ENCODE data around the gene TBC1D1.
"Not testable (repeated sequence)": the region's sequence is repeated elsewhere in the genome, so short reads cannot be mapped to it uniquely, and the experiment has no call there.

The TBC1D1 gene

GRCh38 chr4:37908488-37909331 is 17.8 kb downstream of the TBC1D1 start:
- Histone ChIP-seq H3K27me3 (ENCODE audit: insufficient read depth, low read length) (no peaks in the 10 kb centered on the region), H3K9me3 (ENCODE audit: insufficient read depth, low read depth, low read length) (no peaks in the 10 kb centered on the region), H3K9ac (ENCODE audit: low read depth, low read length) (no peak overlapping the region), H3K4me3 (ENCODE audit: low read length) (no peak overlapping the region), H3K27ac (ENCODE audit: low read length) (no peak overlapping the region), H3K36me3 (ENCODE audit: insufficient read depth, low read depth, low read length) (no peaks in the 10 kb centered on the region), H3K4me1 (ENCODE audit: insufficient read depth, low read length) (no peaks in the 10 kb centered on the region)

- Histone ChIP-seq H3K27me3 (ENCODE audit: insufficient read depth, low read length) (no peaks in the 10 kb centered on the region), H3K27ac (ENCODE audit: low read length) (no peak overlapping the region), H3K9me3 (ENCODE audit: insufficient read depth, low read depth, low read length) (no peaks in the 10 kb centered on the region), H3K36me3 (ENCODE audit: insufficient read depth, low read depth, low read length) (no peaks in the 10 kb centered on the region), H3K4me1 (ENCODE audit: insufficient read depth, low read length) (no peaks in the 10 kb centered on the region), H3K9ac (ENCODE audit: low read depth, low read length) (no peak overlapping the region), H3K4me3 (ENCODE audit: low read length) (no peak overlapping the region)
Observed at GRCh38 chr4:37909332-37910090, 18.6 kb downstream of the TBC1D1 start.

DNA sequence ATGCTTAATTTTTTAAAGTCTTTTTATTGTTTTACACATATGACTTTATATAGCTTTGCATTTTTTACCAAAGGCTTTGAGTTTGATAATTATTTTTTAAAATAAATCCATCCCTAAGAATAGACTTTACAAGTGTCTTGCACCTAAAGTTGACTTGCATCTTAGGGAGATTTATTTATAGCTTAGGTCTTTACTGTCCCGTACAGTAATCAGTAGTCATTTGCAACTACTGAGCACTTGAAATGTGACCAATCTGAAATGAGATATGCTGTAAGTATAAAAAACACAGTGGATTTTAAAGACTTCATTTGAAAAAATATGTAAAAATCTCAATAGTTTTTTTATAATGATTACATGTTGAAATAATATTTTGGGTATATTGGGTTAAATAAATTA is 19.2 kb downstream of the TBC1D1 start:
- H3K36me3 ChIP-seq (ENCODE audit: insufficient read depth, low read depth, low read length) = no peaks in the 10 kb centered on the region
- no peak overlapping the region for H3K4me3 ChIP-seq (ENCODE audit: low read length)
- no peaks in the 10 kb centered on the region for H3K9me3 ChIP-seq (ENCODE audit: insufficient read depth, low read depth, low read length)
- H3K9ac ChIP-seq (ENCODE audit: low read depth, low read length) = no peak overlapping the region
- H3K27me3 ChIP-seq (ENCODE audit: insufficient read depth, low read length) = no peaks in the 10 kb centered on the region
- H3K4me1 ChIP-seq (ENCODE audit: insufficient read depth, low read length) = no peaks in the 10 kb centered on the region
- H3K27ac ChIP-seq (ENCODE audit: low read length) = no peak overlapping the region

DNA sequence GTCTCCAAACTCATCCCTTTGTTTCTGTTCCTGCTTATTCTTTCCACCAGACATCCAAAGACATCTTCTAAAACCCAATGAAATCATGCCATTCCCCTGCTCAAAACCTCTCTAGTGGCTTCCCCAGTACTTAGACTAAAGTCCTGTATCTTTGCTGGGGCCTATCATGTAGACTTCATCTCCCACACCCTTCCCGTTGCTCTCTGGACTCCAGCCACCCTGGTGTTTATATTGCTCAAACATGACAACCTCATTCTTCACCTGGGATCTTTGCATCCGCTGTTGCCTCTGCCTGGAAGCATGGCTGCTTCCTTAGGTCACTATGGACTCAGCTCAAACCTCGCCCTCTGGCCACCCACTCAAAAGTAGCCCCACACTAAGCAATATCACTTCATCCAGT is 23.7 kb downstream of the TBC1D1 start:
- no peaks in the 10 kb centered on the region for H3K36me3 ChIP-seq (ENCODE audit: insufficient read depth, low read depth, low read length)
- H3K4me1 ChIP-seq (ENCODE audit: insufficient read depth, low read length) = no peaks in the 10 kb centered on the region
- no peaks in the 10 kb centered on the region for H3K27me3 ChIP-seq (ENCODE audit: insufficient read depth, low read length)
- no peaks in the 10 kb centered on the region for H3K9me3 ChIP-seq (ENCODE audit: insufficient read depth, low read depth, low read length)
- no peak overlapping the region for H3K9ac ChIP-seq (ENCODE audit: low read depth, low read length)
- no peak overlapping the region for H3K4me3 ChIP-seq (ENCODE audit: low read length)
- no peak overlapping the region for H3K27ac ChIP-seq (ENCODE audit: low read length)

GRCh38 chr4:37917388-37917787 is 26.5 kb downstream of the TBC1D1 start:
- H3K27me3 ChIP-seq (ENCODE audit: insufficient read depth, low read length) = no peaks in the 10 kb centered on the region

GRCh38 chr4:37918653-37919052 is 27.8 kb downstream of the TBC1D1 start:
- Histone ChIP-seq H3K27me3 (ENCODE audit: insufficient read depth, low read length) (no peaks in the 10 kb centered on the region), H3K4me1 (ENCODE audit: insufficient read depth, low read length) (no peaks in the 10 kb centered on the region), H3K4me3 (ENCODE audit: low read length) (no peak overlapping the region), H3K9ac (ENCODE audit: low read depth, low read length) (no peak overlapping the region), H3K27ac (ENCODE audit: low read length) (no peak overlapping the region), H3K9me3 (ENCODE audit: insufficient read depth, low read depth, low read length) (no peaks in the 10 kb centered on the region), H3K36me3 (ENCODE audit: insufficient read depth, low read depth, low read length) (no peaks in the 10 kb centered on the region)

More at GRCh38 chr4:37917388-37917787, 26.5 kb downstream of the TBC1D1 start:
- H3K4me1 ChIP-seq (ENCODE audit: insufficient read depth, low read length) = no peaks in the 10 kb centered on the region
- no peak overlapping the region for H3K4me3 ChIP-seq (ENCODE audit: low read length)
- H3K27ac ChIP-seq (ENCODE audit: low read length) = no peak overlapping the region
- H3K36me3 ChIP-seq (ENCODE audit: insufficient read depth, low read depth, low read length) = no peaks in the 10 kb centered on the region
- H3K9ac ChIP-seq (ENCODE audit: low read depth, low read length) = no peak overlapping the region
- H3K9me3 ChIP-seq (ENCODE audit: insufficient read depth, low read depth, low read length) = no peaks in the 10 kb centered on the region

GRCh38 chr4:37922328-37922727 is 31.4 kb downstream of the TBC1D1 start:
- Histone ChIP-seq H3K27ac (ENCODE audit: low read length) (no peak overlapping the region), H3K36me3 (ENCODE audit: insufficient read depth, low read depth, low read length) (no peaks in the 10 kb centered on the region), H3K27me3 (ENCODE audit: insufficient read depth, low read length) (no peaks in the 10 kb centered on the region), H3K4me3 (ENCODE audit: low read length) (no peak overlapping the region), H3K9ac (ENCODE audit: low read depth, low read length) (no peak overlapping the region), H3K4me1 (ENCODE audit: insufficient read depth, low read length) (peaks cover 5% of the 10 kb centered on the region; the same call in 1 of the 2 replicates), H3K9me3 (ENCODE audit: insufficient read depth, low read depth, low read length) (no peaks in the 10 kb centered on the region)

- not testable (repeated sequence) for H3K27me3 ChIP-seq (ENCODE audit: insufficient read depth, low read length); H3K4me1 ChIP-seq (ENCODE audit: insufficient read depth, low read length); H3K27ac ChIP-seq (ENCODE audit: low read length); H3K36me3 ChIP-seq (ENCODE audit: insufficient read depth, low read depth, low read length); H3K9ac ChIP-seq (ENCODE audit: low read depth, low read length); H3K9me3 ChIP-seq (ENCODE audit: insufficient read depth, low read depth, low read length); H3K4me3 ChIP-seq (ENCODE audit: low read length)
Observed at GRCh38 chr4:37923089-37923488, 32.2 kb downstream of the TBC1D1 start.

- Histone ChIP-seq H3K27ac (ENCODE audit: low read length) (no peak overlapping the region), H3K4me1 (ENCODE audit: insufficient read depth, low read length) (peaks cover 7% of the 10 kb centered on the region; the same call in 1 of the 2 replicates), H3K9ac (ENCODE audit: low read depth, low read length) (no peak overlapping the region), H3K4me3 (ENCODE audit: low read length) (no peak overlapping the region), H3K9me3 (ENCODE audit: insufficient read depth, low read depth, low read length) (no peaks in the 10 kb centered on the region), H3K27me3 (ENCODE audit: insufficient read depth, low read length) (no peaks in the 10 kb centered on the region), H3K36me3 (ENCODE audit: insufficient read depth, low read depth, low read length) (no peaks in the 10 kb centered on the region)
Observed at GRCh38 chr4:37924946-37925345, 34.1 kb downstream of the TBC1D1 start.

- H3K9ac ChIP-seq (ENCODE audit: low read depth, low read length) = no peak overlapping the region
- H3K27ac ChIP-seq (ENCODE audit: low read length) = no peak overlapping the region
- peaks cover 7% of the 10 kb centered on the region; the same call in 1 of the 2 replicates for H3K4me1 ChIP-seq (ENCODE audit: insufficient read depth, low read length)
- H3K27me3 ChIP-seq (ENCODE audit: insufficient read depth, low read length) = no peaks in the 10 kb centered on the region
- no peaks in the 10 kb centered on the region for H3K9me3 ChIP-seq (ENCODE audit: insufficient read depth, low read depth, low read length)
- H3K4me3 ChIP-seq (ENCODE audit: low read length) = no peak overlapping the region
- no peaks in the 10 kb centered on the region for H3K36me3 ChIP-seq (ENCODE audit: insufficient read depth, low read depth, low read length)
Observed at GRCh38 chr4:37927434-37927833, 36.5 kb downstream of the TBC1D1 start.

DNA sequence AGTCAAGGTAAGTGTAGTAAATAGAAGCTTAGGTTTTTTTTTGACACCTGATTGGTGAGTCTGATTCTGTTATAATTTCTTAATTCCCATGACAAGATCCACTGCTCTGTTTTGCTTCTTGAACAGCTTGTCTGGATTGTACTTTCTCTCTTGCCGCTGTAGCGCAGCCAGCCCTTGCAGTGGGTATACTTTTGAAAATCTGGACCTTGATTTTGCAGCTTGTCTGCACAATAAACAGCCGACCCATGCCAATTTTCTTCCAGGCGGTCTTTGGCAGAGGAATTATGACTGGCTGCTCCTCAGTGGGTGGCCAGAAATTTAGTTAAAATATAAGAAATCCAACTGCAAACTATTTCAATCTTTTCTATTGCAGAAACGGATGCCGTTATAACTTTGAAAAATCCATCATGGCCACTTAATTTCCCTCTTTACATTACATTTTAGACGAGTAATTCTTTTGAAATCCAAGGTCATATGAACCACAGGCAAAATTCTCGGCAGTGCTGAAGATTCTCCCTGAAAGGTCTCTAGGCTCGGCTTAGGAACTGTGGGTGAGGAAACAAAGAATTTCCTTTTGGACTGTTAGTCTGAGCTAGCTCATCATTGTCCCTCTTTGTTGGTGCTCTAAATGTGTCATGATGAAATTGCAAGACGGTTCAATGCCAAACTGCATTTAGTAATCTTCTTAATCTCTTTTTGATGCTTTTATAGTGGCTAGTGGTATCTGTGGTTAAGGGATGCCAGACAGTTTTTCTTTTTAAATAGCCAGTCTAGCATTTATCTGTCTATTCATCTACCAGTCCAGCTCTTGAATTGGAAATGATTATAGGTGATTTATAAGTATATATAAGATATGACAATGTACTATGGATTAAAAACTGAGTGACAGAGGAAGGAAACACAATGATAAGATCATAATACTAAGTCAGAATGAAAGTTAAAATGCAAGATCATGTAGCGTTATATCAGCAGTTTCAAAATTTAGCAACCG is 37.8 kb downstream of the TBC1D1 start:
- H3K9ac ChIP-seq (ENCODE audit: low read depth, low read length) = no peak overlapping the region
- no peaks in the 10 kb centered on the region for H3K9me3 ChIP-seq (ENCODE audit: insufficient read depth, low read depth, low read length)
- H3K4me1 ChIP-seq (ENCODE audit: insufficient read depth, low read length) = peaks cover 7% of the 10 kb centered on the region; the same call in 1 of the 2 replicates
- H3K36me3 ChIP-seq (ENCODE audit: insufficient read depth, low read depth, low read length) = no peaks in the 10 kb centered on the region
- no peak overlapping the region for H3K4me3 ChIP-seq (ENCODE audit: low read length)
- no peak overlapping the region for H3K27ac ChIP-seq (ENCODE audit: low read length)
- H3K27me3 ChIP-seq (ENCODE audit: insufficient read depth, low read length) = no peaks in the 10 kb centered on the region

Data from iPS-20b (cell line).